Stomach (tissue), 9 donors: ENCODE data around the gene CS. TPM values are rescaled to one million over a fixed set of nuclear protein-coding genes. Genes with fewer than 3 reads are reported as not detected.

Experiments used
- DNase-seq, 2 donors: peaks; one replicate each; pipeline versions ENCODE4 v3.0.0 to v3.0.0-alpha.2; 2013 to 2019
- H3K27ac ChIP-seq, 5 donors: fragments of 200-600 bp in 4 of 5; sonication (generic) in 4 of 5; one replicate each; pipeline ENCODE4 v1.5.1; 2013 to 2019; ENCODE audit warnings: mild to moderate bottlenecking in 1 of 5, moderate library complexity in 1 of 5
- H3K27me3 ChIP-seq, 3 donors: fragments of 200-600 bp; sonication (generic); one replicate each; pipeline ENCODE4 v1.5.1; 2017 to 2019; ENCODE audit warnings: mixed run types in 1 of 3
- H3K36me3 ChIP-seq, 4 donors: fragments of 200-600 bp; sonication (generic); 1 replicate in 3 of 4; 2 replicates in 1 of 4; pipeline ENCODE4 v1.5.1; 2016 to 2019
- H3K4me1 ChIP-seq, 4 donors: fragments of 200-600 bp; sonication (generic); one replicate each; pipeline ENCODE4 v1.5.1; 2016 to 2019
- H3K4me3 ChIP-seq, 4 donors: fragments of 200-600 bp; sonication (generic) in 3 of 4; one replicate each; pipeline ENCODE4 v1.5.1; 2016 to 2019; ENCODE audit warnings: mild to moderate bottlenecking in 1 of 4
- H3K9me3 ChIP-seq, 4 donors: fragments of 200-600 bp; sonication (generic); one replicate each; pipeline ENCODE4 v1.5.1; 2016 to 2019
- EP300 ChIP-seq: sonication (generic); formaldehyde crosslinking; IDR thresholded peaks from one replicate; pipeline ENCODE4 v1.6.1; 2017; ENCODE audit warnings: antibody characterized with exemption
- POLR2A ChIP-seq, 4 donors: fragments of 450-650 bp; IDR thresholded peaks; one replicate each; pipeline ENCODE4 v1.6.1; 2016; ENCODE audit warnings: antibody characterized with exemption in 4 of 4, control low read depth in 2 of 4, mild to moderate bottlenecking in 1 of 4, moderate library complexity in 1 of 4
- POLR2AphosphoS5 ChIP-seq, 3 donors: sonication (generic); formaldehyde crosslinking; IDR thresholded peaks; one replicate each; pipeline ENCODE4 v1.6.1; 2016; ENCODE audit warnings: antibody characterized with exemption in 3 of 3
- WGBS, 5 donors: extraction: QIAGEN DNeasy Blood & Tissue Kit in 3 of 5; methylation state at CpG; one replicate each; pipeline versions ENCODE4 v1.1.5 to v1.1.7; 2013 to 2018; 5-methylcytosine and 5-hydroxymethylcytosine counted together
- intact Hi-C: fragments of 100-400 bp; cut with DNase I; formaldehyde crosslinking; loops from one replicate; pipeline ENCODE4 v1.15.1; 2023; ENCODE audit warnings: low total_unique reads
- polyA plus RNA-seq, 3 donors: library from polyadenylated mRNA; stranded (reverse); fragments of 200-250 nt; gene quantifications; one replicate each; pipeline ENCODE4 v1.2.3, GENCODE V29; 2013
- total RNA-seq, 5 donors: library from RNA; depleted of rRNA; stranded (reverse); fragments of >200 nt; gene quantifications; one replicate each; pipeline versions ENCODE4 v1.1.0 to v1.2.3, GENCODE V29; 2014 to 2016
- TF ChIP-seq, protein P1 (sequence below), 7 experiments: fragments of 450-650 bp in 4 of 7; fragments of 200-600 bp in 3 of 7; sonication (generic) in 3 of 7; IDR thresholded peaks; one replicate each; pipeline ENCODE4 v1.5.1; 2016 to 2019; ENCODE audit warnings: antibody characterized with exemption in 7 of 7, control low read depth in 2 of 7, mild to moderate bottlenecking in 1 of 7
- donor health status: healthy with polysubstance abuse.
- donor health status: Bipolar disorder and iron deficiency.
- donor health status: healthy.

CS gene
- total and polyA plus RNA-seq, 8 donors = 51.9 to 174 (median 114) TPM

DNA sequence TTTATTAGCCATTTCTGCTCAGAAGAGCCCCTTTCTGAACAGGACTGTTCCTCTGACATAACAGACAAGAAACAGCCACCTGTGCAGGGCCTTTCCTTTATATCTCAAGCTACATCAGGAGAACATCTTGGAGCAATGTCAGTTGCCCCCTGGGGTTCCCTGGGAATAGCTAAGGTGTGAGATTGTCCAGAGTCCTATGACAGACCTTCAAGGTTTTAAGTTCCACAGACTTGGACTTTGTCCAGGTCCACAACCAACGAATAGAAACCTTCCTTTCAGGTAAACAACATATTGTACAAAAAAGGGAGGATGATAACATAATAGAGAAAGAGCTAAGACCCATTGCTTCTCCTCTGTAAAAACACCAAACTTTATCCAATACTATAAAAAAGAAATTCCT is 41.5 kb upstream of the CS start:
- 11 to 22% (median 14%) methylated on average over 1 of the region's 1 CpG for WGBS, 5 donors
- no peak for DNase-seq
- Histone ChIP-seq H3K9me3 (no peaks in the 10 kb centered on the region), H3K4me3 (no peak overlapping the region), H3K27ac (no peak overlapping the region), H3K27me3 (no peaks in the 10 kb centered on the region), H3K36me3 (peaks cover 15 to 59% (median 56%) of the 10 kb centered on the region in 4 donors), H3K4me1 (peaks cover 0 to 11% (median 0%) of the 10 kb centered on the region in 4 donors)
- intact Hi-C loops = no loop called here
- TF ChIP-seq POLR2A (IDR thresholded peaks at IDR 0.05) (no peak), POLR2AphosphoS5 (IDR thresholded peaks at IDR 0.05) (no peak), EP300 (no peak)
- TF ChIP-seq, protein P1, sequence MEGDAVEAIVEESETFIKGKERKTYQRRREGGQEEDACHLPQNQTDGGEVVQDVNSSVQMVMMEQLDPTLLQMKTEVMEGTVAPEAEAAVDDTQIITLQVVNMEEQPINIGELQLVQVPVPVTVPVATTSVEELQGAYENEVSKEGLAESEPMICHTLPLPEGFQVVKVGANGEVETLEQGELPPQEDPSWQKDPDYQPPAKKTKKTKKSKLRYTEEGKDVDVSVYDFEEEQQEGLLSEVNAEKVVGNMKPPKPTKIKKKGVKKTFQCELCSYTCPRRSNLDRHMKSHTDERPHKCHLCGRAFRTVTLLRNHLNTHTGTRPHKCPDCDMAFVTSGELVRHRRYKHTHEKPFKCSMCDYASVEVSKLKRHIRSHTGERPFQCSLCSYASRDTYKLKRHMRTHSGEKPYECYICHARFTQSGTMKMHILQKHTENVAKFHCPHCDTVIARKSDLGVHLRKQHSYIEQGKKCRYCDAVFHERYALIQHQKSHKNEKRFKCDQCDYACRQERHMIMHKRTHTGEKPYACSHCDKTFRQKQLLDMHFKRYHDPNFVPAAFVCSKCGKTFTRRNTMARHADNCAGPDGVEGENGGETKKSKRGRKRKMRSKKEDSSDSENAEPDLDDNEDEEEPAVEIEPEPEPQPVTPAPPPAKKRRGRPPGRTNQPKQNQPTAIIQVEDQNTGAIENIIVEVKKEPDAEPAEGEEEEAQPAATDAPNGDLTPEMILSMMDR (IDR thresholded peaks at IDR 0.05) = no peak

DNA sequence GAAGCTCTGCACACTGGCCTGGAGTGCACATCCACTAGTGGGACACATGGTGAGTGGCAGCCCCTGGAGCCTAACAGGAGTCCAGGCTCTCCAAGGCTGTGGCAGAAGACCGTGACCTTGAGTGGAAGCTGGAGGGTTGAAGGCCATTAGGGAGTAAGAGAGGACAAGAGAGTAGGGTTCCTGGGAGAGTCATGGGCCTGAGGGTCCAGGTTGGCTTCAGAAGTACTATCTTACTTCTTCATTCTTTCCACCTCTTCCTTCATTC is 39.0 kb upstream of the CS start:
- no peak for DNase-seq
- peaks cover 15 to 33% (median 31%) of the 10 kb centered on the region in 4 donors for H3K36me3 ChIP-seq
- peaks cover 0 to 19% (median 5%) of the 10 kb centered on the region in 4 donors for H3K4me1 ChIP-seq
- intact Hi-C loops = no loop called here
- no peak overlapping the region for H3K4me3 ChIP-seq
- TF ChIP-seq POLR2A (IDR thresholded peaks at IDR 0.05) = no peak
- no peak for TF ChIP-seq EP300
- no peaks in the 10 kb centered on the region for H3K27me3 ChIP-seq
- H3K9me3 ChIP-seq = no peaks in the 10 kb centered on the region
- WGBS, 5 donors = 74 to 93% (median 93%) methylated on average over 1 of the region's 1 CpG
- H3K27ac ChIP-seq = peak overlapping the region in 3 of 5 donors; percentile 33 to 53 (median 49)

DNA sequence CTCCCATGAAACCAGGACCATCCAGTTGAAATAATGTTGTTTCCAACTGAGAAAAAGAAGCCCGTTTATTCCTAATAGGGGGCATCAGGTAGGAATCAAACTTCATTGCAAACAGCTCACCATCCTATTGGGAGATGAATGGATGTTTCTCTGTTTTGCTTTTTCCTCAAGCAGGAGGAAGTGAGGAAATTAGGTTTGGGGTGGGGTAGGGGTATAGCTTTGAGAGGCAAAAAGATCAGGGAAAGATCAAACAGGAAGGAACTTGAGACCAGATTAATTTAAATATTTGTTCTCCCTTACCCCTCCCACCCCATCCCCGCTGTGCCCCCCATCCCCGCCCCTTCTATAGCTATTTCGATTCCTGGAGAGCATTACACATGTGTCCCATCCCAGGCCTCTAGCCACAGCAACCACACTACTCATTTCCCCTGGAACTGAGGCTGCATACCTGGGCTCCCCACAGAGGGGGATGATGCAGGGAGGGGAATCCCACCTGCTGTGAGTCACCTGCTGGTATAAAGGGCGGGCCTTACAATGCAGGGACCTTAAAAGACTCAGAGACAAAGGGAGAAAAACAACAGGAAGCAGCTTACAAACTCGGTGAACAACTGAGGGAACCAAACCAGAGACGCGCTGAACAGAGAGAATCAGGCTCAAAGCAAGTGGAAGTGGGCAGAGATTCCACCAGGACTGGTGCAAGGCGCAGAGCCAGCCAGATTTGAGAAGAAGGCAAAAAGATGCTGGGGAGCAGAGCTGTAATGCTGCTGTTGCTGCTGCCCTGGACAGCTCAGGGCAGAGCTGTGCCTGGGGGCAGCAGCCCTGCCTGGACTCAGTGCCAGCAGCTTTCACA is 38.4 kb upstream of the CS start, which contains the start of gene IL23A:
Gene IL23A, plus strand, starts transcription at position 577 of the 850 bp plus-strand sequence. Its CDS starts 161 bp downstream, at position 738.
- DNase-seq = peak in 1 of 2 donors; percentile 72
- TF ChIP-seq EP300 (no peak), POLR2AphosphoS5 (IDR thresholded peaks at IDR 0.05) (no peak), POLR2A (IDR thresholded peaks at IDR 0.05) (no peak)
- TF ChIP-seq, protein P1 (IDR thresholded peaks at IDR 0.05) = no peak
- Histone ChIP-seq H3K27me3 (no peaks in the 10 kb centered on the region), H3K9me3 (no peaks in the 10 kb centered on the region), H3K4me3 (no peak within 1 kb of the TSS), H3K27ac (peak within 1 kb of the TSS in 3 of 5 donors; percentile 33 to 53 (median 49)), H3K4me1 (peaks cover 0 to 19% (median 5%) of the 10 kb centered on the region in 4 donors), H3K36me3 (peaks cover 11 to 28% (median 25%) of the 10 kb centered on the region in 4 donors)
- 26 to 32% (median 30%) methylated on average over 9 of the region's 9 CpGs for WGBS, 5 donors
- intact Hi-C loops = no loop called here

DNA sequence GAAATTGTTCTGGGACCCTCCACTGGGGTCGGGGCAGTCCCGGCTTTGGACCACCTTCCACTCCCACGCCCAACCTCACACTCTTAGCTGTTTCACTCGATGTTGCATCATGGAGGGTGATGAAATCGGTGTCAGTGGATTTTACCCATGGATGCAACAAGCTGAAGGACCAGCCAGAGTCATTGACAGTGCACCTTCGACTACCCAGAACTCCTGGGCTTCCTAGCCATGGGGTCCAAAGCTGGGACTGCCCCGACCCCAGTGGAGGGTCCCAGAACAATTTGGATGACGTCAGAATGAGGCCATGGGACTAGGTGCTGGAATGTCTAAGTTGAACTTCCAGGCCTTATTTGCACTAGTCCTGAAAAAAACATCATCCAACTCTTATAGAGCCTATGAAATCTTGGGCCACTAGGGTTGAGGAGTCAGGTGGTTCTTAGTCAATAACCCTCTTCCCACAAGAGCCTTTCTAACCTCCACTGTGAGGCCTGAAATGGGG is 37.7 kb upstream of the CS start:
- intact Hi-C loops = no loop called here
- no peaks in the 10 kb centered on the region for H3K27me3 ChIP-seq
- TF ChIP-seq POLR2AphosphoS5 (IDR thresholded peaks at IDR 0.05) (no peak), EP300 (no peak), POLR2A (IDR thresholded peaks at IDR 0.05) (no peak)
- TF ChIP-seq, protein P1 (IDR thresholded peaks at IDR 0.05) = no peak
- no peak overlapping the region for H3K4me3 ChIP-seq
- WGBS, 5 donors = 80 to 90% (median 82%) methylated on average over 7 to 8 of the region's 8 CpGs
- DNase-seq = no peak
- H3K9me3 ChIP-seq = no peaks in the 10 kb centered on the region
- peaks cover 6 to 25% (median 11%) of the 10 kb centered on the region in 4 donors for H3K4me1 ChIP-seq
- peaks cover 5 to 21% (median 18%) of the 10 kb centered on the region in 4 donors for H3K36me3 ChIP-seq
- peak overlapping the region in 1 of 5 donors; percentile 53 for H3K27ac ChIP-seq
